ENCODE results near the gene PRKD1. TPM values are rescaled to one million over a fixed set of nuclear protein-coding genes. Genes with fewer than 3 reads are reported as not detected.

The PRKD1 gene
- total and polyA plus RNA-seq, 10 of the 15 experiments (the other 5 are each of a cell fraction or from before 2014, with no cell fraction given) = 0.02 to 0.56 TPM; not detected in 8

DNA sequence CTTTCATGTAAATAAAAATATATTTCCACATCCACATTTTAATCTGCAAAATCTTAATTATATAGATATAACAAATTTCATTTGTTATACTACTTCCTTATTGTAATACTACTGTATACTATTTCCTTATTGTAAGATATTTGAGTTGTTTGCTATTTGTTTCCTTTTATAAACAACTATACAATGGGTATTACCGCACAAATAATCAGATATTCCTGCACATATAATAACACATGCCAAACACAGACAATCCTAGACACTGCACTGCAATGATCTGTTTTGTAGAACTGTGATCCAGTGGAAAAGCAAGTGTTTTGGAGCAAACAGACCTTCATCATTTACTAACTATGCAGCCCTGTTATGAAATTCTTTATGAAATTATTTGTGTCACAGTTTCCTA lies 30.5 kb downstream of the PRKD1 start:
- no TSS peak for BruUV-seq (replicated peaks)
- ChIA-PET SMC1A (ENCODE audit: uncharacterized antibody, unreplicated experiment) (no interaction called here), POLR2A (no interaction called here), RAD21 (ENCODE audit: unreplicated experiment) (no interaction called here), CTCF (no interaction called here)
- H3K4me2 ChIP-seq (ENCODE audit: control insufficient read depth, insufficient read depth) = no peak overlapping the region
- no peaks in the 10 kb centered on the region for H3K27me3 ChIP-seq (replicated peaks in 1 of 2; ENCODE audit: control insufficient read depth in 2 of 2, insufficient read depth in 2 of 2, low read length in 1 of 2)
- WGBS (ENCODE audit: insufficient coverage, insufficient replicate concordance, low lambda C conversion rate, missing lambda C conversion rate) = 96% methylated on average over 1 of the region's 1 CpG
- no peaks in the 10 kb centered on the region for H3K4me1 ChIP-seq (ENCODE audit: control insufficient read depth, insufficient read depth, low read length)
- no peak overlapping the region for H3K4me3 ChIP-seq
- intact Hi-C loops (cut with micrococcal nuclease; ENCODE audit: unreplicated experiment) (no loop called here), in situ Hi-C loops (cut with MboI) (no loop called here)
- FAIRE-seq = no peak
- no peak for ATAC-seq
- no peak overlapping the region for H3K9ac ChIP-seq (ENCODE audit: control insufficient read depth, insufficient read depth, low read length)
- H4K20me1 ChIP-seq (ENCODE audit: control insufficient read depth, insufficient read depth) = no peaks in the 10 kb centered on the region
- H3K36me3 ChIP-seq (ENCODE audit: control insufficient read depth in 2 of 2, insufficient read depth in 2 of 2, low read length in 1 of 2) = no peaks in the 10 kb centered on the region
- no peak for DNase-seq (ENCODE audit: low read depth, low spot score)
- H3K9me3 ChIP-seq (replicated peaks; ENCODE audit: control insufficient read depth, insufficient read depth, low read length) = no peaks in the 10 kb centered on the region; the same call in 2 of the 3 replicates
- no peak overlapping the region for H3K27ac ChIP-seq (ENCODE audit: control insufficient read depth, insufficient read depth)
- no peak overlapping the region for H2AFZ ChIP-seq (ENCODE audit: control insufficient read depth, low read depth, low read length)
- H3K79me2 ChIP-seq (ENCODE audit: control insufficient read depth, insufficient read depth, low read length) = no peaks in the 10 kb centered on the region
- TF ChIP-seq SREBF2 (IDR thresholded peaks at IDR 0.05; ENCODE audit: low read length) (no peak), CEBPB (IDR thresholded peaks at IDR 0.05; ENCODE audit: borderline replicate concordance in 1 of 2, low read depth in 2 of 2, low read length in 2 of 2) (no peak), STAT1 (conservative IDR thresholded peaks at IDR 0.05) (no peak), MEF2B (IDR thresholded peaks at IDR 0.05; ENCODE audit: partially characterized antibody, poor library complexity, severe bottlenecking) (no peak), SPI1 (IDR thresholded peaks at IDR 0.05; ENCODE audit: borderline replicate concordance, insufficient read depth, low read depth, low read length) (no peak), BHLHE40 (IDR thresholded peaks at IDR 0.05; ENCODE audit: borderline replicate concordance in 1 of 2, low read depth in 2 of 2, low read length in 1 of 2) (no peak), NRF1 (conservative IDR thresholded peaks at IDR 0.05; ENCODE audit: low read depth, low read length) (no peak), MYB (IDR thresholded peaks at IDR 0.05; ENCODE audit: borderline replicate concordance, low read depth, low read length) (no peak), ETV6 (conservative IDR thresholded peaks at IDR 0.05 in 1 of 2, IDR thresholded peaks at IDR 0.05 in 1 of 2; ENCODE audit: borderline replicate concordance in 1 of 2, low read depth in 1 of 2) (no peak), JUND (IDR thresholded peaks at IDR 0.05; ENCODE audit: low read depth, low read length) (no peak), SMARCA5 (IDR thresholded peaks at IDR 0.05) (no peak), HCFC1 (IDR thresholded peaks at IDR 0.05; ENCODE audit: low read length) (no peak), SIX5 (IDR thresholded peaks at IDR 0.05; ENCODE audit: low read depth, low read length, severe bottlenecking) (no peak), KAT2A (conservative IDR thresholded peaks at IDR 0.05; ENCODE audit: control insufficient read depth, low read depth, low read length) (no peak), HDGF (IDR thresholded peaks at IDR 0.05) (no peak), RUNX3 (IDR thresholded peaks at IDR 0.05; ENCODE audit: low read length) (no peak), RBBP5 (conservative IDR thresholded peaks at IDR 0.05) (no peak), SMC3 (IDR thresholded peaks at IDR 0.05; ENCODE audit: borderline replicate concordance, low read length) (no peak)
- TF ChIP-seq, protein P1, sequence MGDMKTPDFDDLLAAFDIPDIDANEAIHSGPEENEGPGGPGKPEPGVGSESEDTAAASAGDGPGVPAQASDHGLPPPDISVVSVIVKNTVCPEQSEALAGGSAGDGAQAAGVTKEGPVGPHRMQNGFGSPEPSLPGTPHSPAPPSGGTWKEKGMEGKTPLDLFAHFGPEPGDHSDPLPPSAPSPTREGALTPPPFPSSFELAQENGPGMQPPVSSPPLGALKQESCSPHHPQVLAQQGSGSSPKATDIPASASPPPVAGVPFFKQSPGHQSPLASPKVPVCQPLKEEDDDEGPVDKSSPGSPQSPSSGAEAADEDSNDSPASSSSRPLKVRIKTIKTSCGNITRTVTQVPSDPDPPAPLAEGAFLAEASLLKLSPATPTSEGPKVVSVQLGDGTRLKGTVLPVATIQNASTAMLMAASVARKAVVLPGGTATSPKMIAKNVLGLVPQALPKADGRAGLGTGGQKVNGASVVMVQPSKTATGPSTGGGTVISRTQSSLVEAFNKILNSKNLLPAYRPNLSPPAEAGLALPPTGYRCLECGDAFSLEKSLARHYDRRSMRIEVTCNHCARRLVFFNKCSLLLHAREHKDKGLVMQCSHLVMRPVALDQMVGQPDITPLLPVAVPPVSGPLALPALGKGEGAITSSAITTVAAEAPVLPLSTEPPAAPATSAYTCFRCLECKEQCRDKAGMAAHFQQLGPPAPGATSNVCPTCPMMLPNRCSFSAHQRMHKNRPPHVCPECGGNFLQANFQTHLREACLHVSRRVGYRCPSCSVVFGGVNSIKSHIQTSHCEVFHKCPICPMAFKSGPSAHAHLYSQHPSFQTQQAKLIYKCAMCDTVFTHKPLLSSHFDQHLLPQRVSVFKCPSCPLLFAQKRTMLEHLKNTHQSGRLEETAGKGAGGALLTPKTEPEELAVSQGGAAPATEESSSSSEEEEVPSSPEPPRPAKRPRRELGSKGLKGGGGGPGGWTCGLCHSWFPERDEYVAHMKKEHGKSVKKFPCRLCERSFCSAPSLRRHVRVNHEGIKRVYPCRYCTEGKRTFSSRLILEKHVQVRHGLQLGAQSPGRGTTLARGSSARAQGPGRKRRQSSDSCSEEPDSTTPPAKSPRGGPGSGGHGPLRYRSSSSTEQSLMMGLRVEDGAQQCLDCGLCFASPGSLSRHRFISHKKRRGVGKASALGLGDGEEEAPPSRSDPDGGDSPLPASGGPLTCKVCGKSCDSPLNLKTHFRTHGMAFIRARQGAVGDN (IDR thresholded peaks at IDR 0.05) = no peak
- TF ChIP-seq, protein P2, sequence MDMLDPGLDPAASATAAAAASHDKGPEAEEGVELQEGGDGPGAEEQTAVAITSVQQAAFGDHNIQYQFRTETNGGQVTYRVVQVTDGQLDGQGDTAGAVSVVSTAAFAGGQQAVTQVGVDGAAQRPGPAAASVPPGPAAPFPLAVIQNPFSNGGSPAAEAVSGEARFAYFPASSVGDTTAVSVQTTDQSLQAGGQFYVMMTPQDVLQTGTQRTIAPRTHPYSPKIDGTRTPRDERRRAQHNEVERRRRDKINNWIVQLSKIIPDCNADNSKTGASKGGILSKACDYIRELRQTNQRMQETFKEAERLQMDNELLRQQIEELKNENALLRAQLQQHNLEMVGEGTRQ (IDR thresholded peaks at IDR 0.05; ENCODE audit: borderline replicate concordance, low read depth, low read length) = no peak
